H9 (cell line): Measurements from ENCODE around the gene ING5. TPM values are rescaled to one million over a fixed set of nuclear protein-coding genes. Genes with fewer than 3 reads are reported as not detected.

ENCODE experiments used
- DNase-seq: peaks from one replicate; pipeline ENCODE4 v3.0.0-alpha.2; 2017
- H2AFZ ChIP-seq: one replicate; pipeline ENCODE4 v1.6.1; 2013; ENCODE audit warnings: mild to moderate bottlenecking, low read length, control low read depth, moderate library complexity
- H2AK5ac ChIP-seq: 2 replicates; pipeline ENCODE4 v1.6.1; 2013; ENCODE audit warnings: low read length, control low read depth, mixed read lengths; ENCODE audit not compliant: insufficient read length
- H2BK120ac ChIP-seq: one replicate; pipeline ENCODE4 v1.6.1; 2013; ENCODE audit warnings: low read depth, mild to moderate bottlenecking, low read length, control low read depth, inconsistent platforms; ENCODE audit not compliant: poor library complexity, severe bottlenecking
- H2BK12ac ChIP-seq: 2 replicates; pipeline ENCODE4 v1.6.1; 2013; ENCODE audit warnings: low read length, control low read depth, mixed read lengths, low read depth; ENCODE audit not compliant: insufficient read length
- H2BK15ac ChIP-seq: 2 replicates; pipeline ENCODE4 v1.6.1; 2013; ENCODE audit warnings: low read depth, low read length, control low read depth
- H2BK20ac ChIP-seq: one replicate; pipeline ENCODE4 v1.6.1; 2013; ENCODE audit warnings: low read depth, mild to moderate bottlenecking, low read length, control low read depth, inconsistent platforms; ENCODE audit not compliant: poor library complexity, severe bottlenecking
- H2BK5ac ChIP-seq: 2 replicates; pipeline ENCODE4 v1.6.1; 2013; ENCODE audit warnings: low read length, control low read depth, mixed read lengths; ENCODE audit not compliant: insufficient read length
- H3K14ac ChIP-seq: 2 replicates; pipeline ENCODE4 v1.6.1; 2013; ENCODE audit warnings: low read length, control low read depth; ENCODE audit not compliant: insufficient read depth
- H3K18ac ChIP-seq: 2 replicates; pipeline ENCODE4 v1.6.1; 2013; ENCODE audit warnings: low read depth, mild to moderate bottlenecking, mixed read lengths, low read length, control low read depth; ENCODE audit not compliant: insufficient read length
- H3K23ac ChIP-seq: 2 replicates; pipeline ENCODE4 v1.6.1; 2013; ENCODE audit warnings: low read length, control low read depth, mixed read lengths, low read depth; ENCODE audit not compliant: insufficient read length
- H3K23me2 ChIP-seq: 2 replicates; pipeline ENCODE4 v1.6.1; 2013; ENCODE audit warnings: low read depth, mild to moderate bottlenecking, mixed read lengths, low read length, control low read depth; ENCODE audit not compliant: insufficient read length, poor library complexity, severe bottlenecking
- H3K27ac ChIP-seq: 2 replicates; pipeline ENCODE4 v1.5.1; 2013; ENCODE audit warnings: low read length, control low read depth, mixed read lengths, low read depth; ENCODE audit not compliant: insufficient read length
- H3K27me3 ChIP-seq: 2 replicates; pipeline ENCODE4 v1.6.1; 2013; ENCODE audit warnings: low read length, control low read depth, inconsistent platforms; ENCODE audit not compliant: insufficient read depth
- H3K4ac ChIP-seq: 2 replicates; pipeline ENCODE4 v1.6.1; 2013; ENCODE audit warnings: low read depth, mild to moderate bottlenecking, control low read depth, inconsistent platforms, low read length, moderate library complexity
- H3K4me1 ChIP-seq: 2 replicates; pipeline ENCODE4 v1.6.1; 2013; ENCODE audit warnings: low read length, control low read depth, inconsistent platforms; ENCODE audit not compliant: insufficient read depth
- H3K4me2 ChIP-seq: 2 replicates; pipeline ENCODE4 v1.6.1; 2013; ENCODE audit warnings: low read length, control low read depth, mixed read lengths; ENCODE audit not compliant: insufficient read length, insufficient read depth
- H3K56ac ChIP-seq: 2 replicates; pipeline ENCODE4 v1.6.1; 2013; ENCODE audit warnings: low read depth, mild to moderate bottlenecking, mixed read lengths, low read length, control low read depth; ENCODE audit not compliant: insufficient read length
- H3K79me1 ChIP-seq: 2 replicates; pipeline ENCODE4 v1.6.1; 2013; ENCODE audit warnings: low read depth, mild to moderate bottlenecking, moderate library complexity, low read length, control low read depth, inconsistent platforms; ENCODE audit not compliant: insufficient read depth, poor library complexity, severe bottlenecking
- H3K79me2 ChIP-seq: 2 replicates; pipeline ENCODE4 v1.6.1; 2013; ENCODE audit warnings: low read length, control low read depth, inconsistent platforms; ENCODE audit not compliant: insufficient read depth
- H3K9ac ChIP-seq: 2 replicates; pipeline ENCODE4 v1.6.1; 2013; ENCODE audit warnings: low read length, control low read depth, mixed read lengths; ENCODE audit not compliant: insufficient read length; ENCODE audit errors: extremely low read depth
- H3K9me3 ChIP-seq: one replicate; pipeline ENCODE4 v1.6.1; 2013; ENCODE audit warnings: low read depth, low read length, inconsistent platforms; ENCODE audit not compliant: control insufficient read depth
- H3T11ph ChIP-seq: one replicate; pipeline ENCODE4 v1.6.1; 2013; ENCODE audit warnings: mild to moderate bottlenecking, low read length, control low read depth, inconsistent platforms
- H4K20me1 ChIP-seq: one replicate; pipeline ENCODE4 v1.6.1; 2013; ENCODE audit not compliant: control insufficient read depth, insufficient read length, insufficient read depth
- H4K5ac ChIP-seq: 2 replicates; pipeline ENCODE4 v1.6.1; 2013; ENCODE audit warnings: low read depth, mild to moderate bottlenecking, mixed read lengths, low read length, control low read depth; ENCODE audit not compliant: insufficient read length
- H4K8ac ChIP-seq: replicated peaks from 2 replicates; pipeline ENCODE4 v1.6.1; 2013; ENCODE audit warnings: low read length, control low read depth, mixed read lengths, low read depth; ENCODE audit not compliant: insufficient read length
- H4K91ac ChIP-seq: 2 replicates; pipeline ENCODE4 v1.6.1; 2013; ENCODE audit warnings: low read depth, mild to moderate bottlenecking, moderate library complexity, mixed read lengths, low read length, control low read depth; ENCODE audit not compliant: insufficient read length
- H3K27ac Mint-ChIP-seq, 3 experiments: 2 replicates in 2 of 3; 3 replicates in 1 of 3; pipeline ENCODE4 v1.8.0; 2020 to 2021; ENCODE audit warnings: mixed read lengths in 3 of 3, mild to moderate bottlenecking in 1 of 3, moderate library complexity in 1 of 3
- H3K27me3 Mint-ChIP-seq: 2 replicates; pipeline ENCODE4 v1.8.0; 2021; ENCODE audit warnings: low read depth, mild to moderate bottlenecking, moderate library complexity, mixed read lengths
- H3K36me3 Mint-ChIP-seq, 3 experiments: 2 replicates in 2 of 3; 3 replicates in 1 of 3; pipeline ENCODE4 v1.8.0; 2020 to 2021; ENCODE audit warnings: low read depth in 3 of 3, mixed read lengths in 3 of 3; ENCODE audit not compliant: insufficient read depth in 1 of 3
- H3K4me1 Mint-ChIP-seq, 2 experiments: 2 replicates each; pipeline ENCODE4 v1.8.0; 2020; ENCODE audit warnings: mixed read lengths in 2 of 2
- H3K4me3 Mint-ChIP-seq, 2 experiments: 2 replicates in 1 of 2; 3 replicates in 1 of 2; pipeline ENCODE4 v1.8.0; 2020 to 2021; ENCODE audit warnings: mild to moderate bottlenecking in 2 of 2, mixed read lengths in 2 of 2, moderate library complexity in 1 of 2
- H3K9me3 Mint-ChIP-seq, 2 experiments: 2 replicates in 1 of 2; 3 replicates in 1 of 2; pipeline ENCODE4 v1.8.0; 2020; ENCODE audit warnings: mild to moderate bottlenecking in 2 of 2, mixed read lengths in 2 of 2, moderate library complexity in 1 of 2
- CTCF ChIP-seq: fragments of 200-600 bp; sonication (generic); conservative IDR thresholded peaks from 3 replicates; pipeline ENCODE4 v1.8.0; 2021; ENCODE audit warnings: antibody characterized with exemption, mild to moderate bottlenecking
- WGBS: extraction: QIAGEN DNeasy Blood & Tissue Kit; methylation state at CpG from one replicate; pipeline ENCODE4 v1.1.7; 2013; ENCODE audit warnings: missing lambda C conversion rate, low lambda C conversion rate, mixed read lengths; ENCODE audit not compliant: insufficient read length; ENCODE audit errors: extremely low coverage; 5-methylcytosine and 5-hydroxymethylcytosine counted together
- total RNA-seq: library from RNA; stranded (reverse); gene quantifications from 2 replicates; pipeline ENCODE4 v1.2.1, GENCODE V29; 2021

Gene ING5
- total RNA-seq, 1 experiment from 2014 or later: 66.0 TPM

GRCh38 chr2:241719093-241719492, 17.3 kb downstream of the ING5 start:
- Mint-ChIP-seq H3K4me1 (no peaks in the 10 kb centered on the region), H3K27ac (peak overlapping the region in 1 of 3 experiments; percentile 49; a peak in 2 of 7 replicates), H3K9me3 (peaks cover 20 to 26% of the 10 kb centered on the region in 2 experiments), H3K27me3 (no peaks in the 10 kb centered on the region), H3K36me3 (peaks cover 58 to 83% (median 81%) of the 10 kb centered on the region in 3 experiments), H3K4me3 (no peak overlapping the region)
- Histone ChIP-seq H4K5ac (no peak overlapping the region), H3K4me2 (no peak overlapping the region), H3K79me2 (no peaks in the 10 kb centered on the region), H2BK20ac (no peak overlapping the region), H2AK5ac (no peak overlapping the region), H3K4ac (no peak overlapping the region), H3K23me2 (no peaks in the 10 kb centered on the region), H2BK120ac (no peak overlapping the region), H3K27ac (no peak overlapping the region), H4K20me1 (no peaks in the 10 kb centered on the region), H3K9me3 (peaks cover 9% of the 10 kb centered on the region), H2AFZ (no peak overlapping the region), H4K91ac (no peak overlapping the region), H2BK15ac (no peak overlapping the region), H3K23ac (no peak overlapping the region), H3K4me1 (no peaks in the 10 kb centered on the region), H2BK5ac (no peak overlapping the region), H2BK12ac (no peak overlapping the region), H3K79me1 (no peaks in the 10 kb centered on the region), H3K18ac (no peak overlapping the region), H4K8ac (no peak overlapping the region), H3K27me3 (no peaks in the 10 kb centered on the region), H3K56ac (no peak overlapping the region), H3K9ac (no peak overlapping the region), H3T11ph (no peak overlapping the region), H3K14ac (no peak overlapping the region)
- DNase-seq: no peak
- TF ChIP-seq CTCF: no peak
- no CpG with 5 or more reads among the region's 16 CpGs for WGBS
